Neutrophil (primary cell): ENCODE results near the gene ST3GAL5.

Experiments used
- H3K27ac ChIP-seq: fragments of 200-600 bp; sonication (generic); 2 replicates; pipeline ENCODE4 v1.5.1; 2016; ENCODE audit warnings: mild to moderate bottlenecking, moderate library complexity
- H3K27me3 ChIP-seq: fragments of 200-600 bp; sonication (generic); 2 replicates; pipeline ENCODE4 v1.6.0; 2016; ENCODE audit warnings: mild to moderate bottlenecking
- H3K36me3 ChIP-seq: fragments of 200-600 bp; sonication (generic); 2 replicates; pipeline ENCODE4 v1.5.1; 2017
- H3K4me1 ChIP-seq, 2 experiments: fragments of 200-600 bp in 1 of 2; sonication (generic) in 1 of 2; 1 replicate in 1 of 2; 2 replicates in 1 of 2; pipeline versions ENCODE4 v1.5.1 to v1.6.1; 2013 to 2016; ENCODE audit warnings: low read depth in 1 of 2, low read length in 1 of 2, mild to moderate bottlenecking in 1 of 2, moderate library complexity in 1 of 2; ENCODE audit not compliant: control insufficient read depth in 1 of 2, insufficient read depth in 1 of 2
- H3K4me3 ChIP-seq, 2 experiments: fragments of 200-600 bp in 1 of 2; sonication (generic) in 1 of 2; 1 replicate in 1 of 2; 2 replicates in 1 of 2; pipeline ENCODE4 v1.5.1; 2013 to 2016; ENCODE audit warnings: low read depth in 1 of 2, low read length in 1 of 2, mild to moderate bottlenecking in 1 of 2, moderate library complexity in 1 of 2
- H3K9me3 ChIP-seq: fragments of 200-600 bp; sonication (generic); 2 replicates; pipeline ENCODE4 v1.5.1; 2016
- CTCF ChIP-seq: fragments of 200-600 bp; sonication (generic); IDR thresholded peaks from 2 replicates; pipeline ENCODE4 v1.5.1; 2016; ENCODE audit warnings: antibody characterized with exemption

ST3GAL5 gene

DNA sequence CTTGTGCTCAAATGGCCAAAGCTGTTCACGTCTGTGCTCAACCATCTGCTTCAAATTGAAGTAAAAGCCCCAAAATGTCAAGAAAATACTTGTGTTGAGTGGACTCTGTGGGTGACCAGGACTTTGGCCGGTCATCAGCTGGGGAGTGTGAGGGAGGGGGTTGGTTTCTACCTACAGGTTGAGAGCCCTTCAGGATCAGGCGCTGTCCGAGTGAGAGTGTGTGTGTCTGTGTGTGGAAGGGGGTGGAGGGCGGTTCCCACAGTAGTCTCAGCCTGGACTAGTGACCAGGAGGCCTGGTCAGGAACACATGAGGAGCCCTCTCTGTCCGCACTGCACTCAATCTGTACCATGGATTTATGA, 100.8 kb downstream of the ST3GAL5 start:
- no peak for TF ChIP-seq CTCF
- H3K4me1 ChIP-seq = peaks cover 26 to 44% of the 10 kb centered on the region in 2 experiments
- no peaks in the 10 kb centered on the region for H3K9me3 ChIP-seq
- no peaks in the 10 kb centered on the region for H3K36me3 ChIP-seq
- no peak overlapping the region for H3K4me3 ChIP-seq
- H3K27ac ChIP-seq = no peak overlapping the region
- peaks cover 18% of the 10 kb centered on the region for H3K27me3 ChIP-seq

DNA sequence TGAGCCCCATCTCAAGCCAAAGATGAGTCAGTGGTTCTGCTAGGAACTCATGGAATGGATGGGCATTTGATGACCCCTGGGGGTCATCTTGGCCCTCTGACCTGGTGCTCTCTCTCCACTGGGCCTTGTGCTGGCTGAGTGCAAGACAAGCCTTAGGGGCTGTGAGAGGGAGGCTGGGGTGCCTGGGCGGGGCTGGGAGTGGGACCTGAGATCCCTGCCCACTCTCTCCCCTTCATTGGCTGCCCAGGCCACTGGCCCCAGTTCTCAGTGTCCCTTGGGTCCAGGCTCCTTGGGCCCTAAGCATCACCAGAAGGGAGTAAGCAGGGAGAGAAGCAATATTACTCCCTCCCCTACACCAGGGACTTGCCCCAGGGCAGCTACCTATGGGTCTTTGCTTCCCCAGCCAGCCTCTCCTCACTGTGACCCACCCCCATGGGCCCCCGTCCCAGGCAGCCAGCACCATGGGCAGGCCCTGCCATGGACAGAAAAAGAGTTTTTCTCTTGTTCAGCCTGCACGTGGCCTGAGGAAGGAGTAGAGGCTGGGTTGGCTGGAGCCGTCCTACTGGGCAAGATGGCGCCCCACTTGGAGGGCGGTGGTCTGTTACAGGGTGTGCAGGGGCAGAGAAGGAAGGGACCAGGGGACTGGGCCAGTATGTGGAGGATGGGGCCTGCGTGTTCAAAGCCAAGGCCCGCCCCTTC, 101.4 kb downstream of the ST3GAL5 start:
- Histone ChIP-seq H3K9me3 (no peaks in the 10 kb centered on the region), H3K4me1 (peaks cover 26 to 44% of the 10 kb centered on the region in 2 experiments), H3K36me3 (no peaks in the 10 kb centered on the region), H3K27ac (no peak overlapping the region), H3K4me3 (no peak overlapping the region), H3K27me3 (peaks cover 18% of the 10 kb centered on the region)
- no peak for TF ChIP-seq CTCF
